GM12864 (cell line): ENCODE measurements around the gene KCNH4.

Experiments used
- DNase-seq: peaks from one replicate; pipeline ENCODE4 v3.0.0-alpha.2; 2011; ENCODE audit warnings: low read depth
- H3K4me3 ChIP-seq: 2 replicates; pipeline ENCODE4 v1.5.1; 2011; ENCODE audit warnings: mild to moderate bottlenecking, low read depth, low read length, control low read depth
- TF ChIP-seq, protein P1 (sequence below): IDR thresholded peaks from 2 replicates; pipeline ENCODE4 v1.5.1; 2011; ENCODE audit warnings: low read depth, mild to moderate bottlenecking, moderate library complexity, low read length, control low read depth, inconsistent platforms; ENCODE audit errors: missing control alignments

KCNH4 gene

DNA sequence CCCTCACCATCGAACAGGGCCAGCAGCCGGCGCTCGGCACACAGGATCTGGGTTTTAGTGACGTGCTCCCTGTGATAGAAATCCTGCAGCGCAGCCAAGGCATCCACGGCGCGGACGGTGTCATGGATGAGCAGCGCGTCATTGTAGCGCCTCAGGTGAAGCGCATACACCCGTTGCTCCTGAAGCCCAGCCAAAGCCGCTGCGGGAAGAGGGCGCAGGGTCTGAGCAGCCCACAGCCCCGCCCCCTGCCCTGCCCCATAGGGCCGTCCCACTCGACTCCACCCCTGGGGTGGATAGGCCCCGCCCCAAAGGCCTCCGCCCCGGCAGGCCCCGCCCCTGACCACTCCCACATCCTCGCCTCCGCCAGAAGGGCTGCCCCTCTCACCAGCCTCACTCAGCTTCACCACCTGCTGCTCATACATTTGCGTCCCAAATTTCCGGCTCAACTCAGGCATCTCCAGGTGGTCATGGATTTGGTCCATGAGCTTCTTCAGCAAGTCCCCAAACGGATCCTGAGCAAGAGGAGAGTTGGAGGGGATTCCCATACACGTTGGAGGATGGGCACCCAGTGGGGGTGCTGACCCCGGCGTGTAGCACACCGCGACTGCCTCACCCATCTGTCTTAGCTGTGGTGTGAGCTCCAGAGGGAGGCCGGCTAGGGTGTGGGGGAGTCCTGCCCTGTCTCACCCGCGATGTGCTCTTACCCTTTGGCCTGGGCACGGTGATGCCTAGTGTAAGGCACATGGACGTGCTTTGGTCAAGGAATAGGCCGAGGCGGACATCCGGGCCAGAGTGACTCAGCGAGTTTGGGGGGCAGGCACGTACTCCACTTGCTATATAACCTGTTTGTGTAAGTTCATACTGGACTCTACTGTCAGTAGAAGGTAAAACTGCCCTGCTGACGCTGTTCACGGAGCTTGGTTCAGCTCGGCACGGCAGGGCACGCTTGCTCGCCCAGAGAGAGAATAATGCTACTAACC lies 73.1 kb downstream of the KCNH4 start:
- DNase-seq: no peak
- no peak overlapping the region for H3K4me3 ChIP-seq
- TF ChIP-seq, protein P1, sequence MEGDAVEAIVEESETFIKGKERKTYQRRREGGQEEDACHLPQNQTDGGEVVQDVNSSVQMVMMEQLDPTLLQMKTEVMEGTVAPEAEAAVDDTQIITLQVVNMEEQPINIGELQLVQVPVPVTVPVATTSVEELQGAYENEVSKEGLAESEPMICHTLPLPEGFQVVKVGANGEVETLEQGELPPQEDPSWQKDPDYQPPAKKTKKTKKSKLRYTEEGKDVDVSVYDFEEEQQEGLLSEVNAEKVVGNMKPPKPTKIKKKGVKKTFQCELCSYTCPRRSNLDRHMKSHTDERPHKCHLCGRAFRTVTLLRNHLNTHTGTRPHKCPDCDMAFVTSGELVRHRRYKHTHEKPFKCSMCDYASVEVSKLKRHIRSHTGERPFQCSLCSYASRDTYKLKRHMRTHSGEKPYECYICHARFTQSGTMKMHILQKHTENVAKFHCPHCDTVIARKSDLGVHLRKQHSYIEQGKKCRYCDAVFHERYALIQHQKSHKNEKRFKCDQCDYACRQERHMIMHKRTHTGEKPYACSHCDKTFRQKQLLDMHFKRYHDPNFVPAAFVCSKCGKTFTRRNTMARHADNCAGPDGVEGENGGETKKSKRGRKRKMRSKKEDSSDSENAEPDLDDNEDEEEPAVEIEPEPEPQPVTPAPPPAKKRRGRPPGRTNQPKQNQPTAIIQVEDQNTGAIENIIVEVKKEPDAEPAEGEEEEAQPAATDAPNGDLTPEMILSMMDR: no peak

DNA sequence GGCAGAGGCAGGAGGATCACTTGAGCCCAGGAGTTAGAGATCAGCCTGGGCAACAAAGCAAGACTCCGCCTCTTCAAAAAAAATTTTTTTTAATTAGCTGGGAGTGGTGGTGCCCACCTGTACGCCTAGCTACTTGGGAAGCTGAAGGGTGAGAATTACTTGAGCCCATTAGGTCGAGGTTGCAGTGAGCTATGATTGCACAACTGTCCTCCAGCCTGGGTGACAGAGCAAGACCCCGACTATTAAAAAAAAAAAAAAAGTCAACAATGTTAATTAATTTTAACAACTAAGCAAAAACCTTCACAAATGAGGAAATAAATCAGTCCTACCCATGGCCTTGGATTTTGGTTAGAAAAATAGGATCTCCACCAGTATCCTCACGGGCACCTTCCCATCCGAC lies 73.8 kb downstream of the KCNH4 start:
- TF ChIP-seq, protein P1: no peak
- no peak for DNase-seq
- H3K4me3 ChIP-seq: no peak overlapping the region
